ENCODE measurements around the gene LIN54. TPM values are rescaled to one million over a fixed set of nuclear protein-coding genes. Genes with fewer than 3 reads are reported as not detected.

The LIN54 gene
- total and polyA plus RNA-seq, 2 of the 13 experiments (the other 11 are each of a cell fraction or from before 2014, with no cell fraction given), result 25.2 to 32.9 TPM

DNA sequence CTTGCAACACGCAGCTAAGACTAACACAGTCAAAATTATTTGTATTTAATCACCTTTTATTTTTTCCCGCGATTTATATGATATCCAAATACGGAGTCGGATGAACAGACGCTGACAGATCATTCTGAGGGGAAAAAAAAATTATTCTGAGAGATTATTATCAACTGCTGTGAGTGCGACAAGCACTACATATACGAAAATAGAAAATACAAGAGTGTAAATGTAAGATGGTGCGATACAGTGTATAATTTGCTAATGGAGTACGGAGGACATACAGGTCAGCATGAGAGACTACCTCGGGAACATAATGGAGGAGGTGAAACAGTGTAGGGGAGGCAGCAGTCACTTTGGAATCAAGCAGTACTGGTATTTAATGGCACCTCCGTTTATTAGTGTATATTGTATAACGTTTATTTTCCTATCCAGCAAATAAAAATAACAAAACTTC, 2.8 kb upstream of the LIN54 start (continued):
- TF ChIP-seq KDM3A (CRISPR knock-in tag; IDR thresholded peaks at IDR 0.05; ENCODE audit: low read depth), result no peak
- TF ChIP-seq ZNF746 (CRISPR knock-in tag; IDR thresholded peaks at IDR 0.05), result no peak
- TF ChIP-seq, protein P1, sequence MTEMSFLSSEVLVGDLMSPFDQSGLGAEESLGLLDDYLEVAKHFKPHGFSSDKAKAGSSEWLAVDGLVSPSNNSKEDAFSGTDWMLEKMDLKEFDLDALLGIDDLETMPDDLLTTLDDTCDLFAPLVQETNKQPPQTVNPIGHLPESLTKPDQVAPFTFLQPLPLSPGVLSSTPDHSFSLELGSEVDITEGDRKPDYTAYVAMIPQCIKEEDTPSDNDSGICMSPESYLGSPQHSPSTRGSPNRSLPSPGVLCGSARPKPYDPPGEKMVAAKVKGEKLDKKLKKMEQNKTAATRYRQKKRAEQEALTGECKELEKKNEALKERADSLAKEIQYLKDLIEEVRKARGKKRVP (CRISPR knock-in tag; IDR thresholded peaks at IDR 0.05), result no peak
- TF ChIP-seq ZNF747 (CRISPR knock-in tag; IDR thresholded peaks at IDR 0.05; ENCODE audit: borderline replicate concordance), result no peak
- TF ChIP-seq, protein P2, sequence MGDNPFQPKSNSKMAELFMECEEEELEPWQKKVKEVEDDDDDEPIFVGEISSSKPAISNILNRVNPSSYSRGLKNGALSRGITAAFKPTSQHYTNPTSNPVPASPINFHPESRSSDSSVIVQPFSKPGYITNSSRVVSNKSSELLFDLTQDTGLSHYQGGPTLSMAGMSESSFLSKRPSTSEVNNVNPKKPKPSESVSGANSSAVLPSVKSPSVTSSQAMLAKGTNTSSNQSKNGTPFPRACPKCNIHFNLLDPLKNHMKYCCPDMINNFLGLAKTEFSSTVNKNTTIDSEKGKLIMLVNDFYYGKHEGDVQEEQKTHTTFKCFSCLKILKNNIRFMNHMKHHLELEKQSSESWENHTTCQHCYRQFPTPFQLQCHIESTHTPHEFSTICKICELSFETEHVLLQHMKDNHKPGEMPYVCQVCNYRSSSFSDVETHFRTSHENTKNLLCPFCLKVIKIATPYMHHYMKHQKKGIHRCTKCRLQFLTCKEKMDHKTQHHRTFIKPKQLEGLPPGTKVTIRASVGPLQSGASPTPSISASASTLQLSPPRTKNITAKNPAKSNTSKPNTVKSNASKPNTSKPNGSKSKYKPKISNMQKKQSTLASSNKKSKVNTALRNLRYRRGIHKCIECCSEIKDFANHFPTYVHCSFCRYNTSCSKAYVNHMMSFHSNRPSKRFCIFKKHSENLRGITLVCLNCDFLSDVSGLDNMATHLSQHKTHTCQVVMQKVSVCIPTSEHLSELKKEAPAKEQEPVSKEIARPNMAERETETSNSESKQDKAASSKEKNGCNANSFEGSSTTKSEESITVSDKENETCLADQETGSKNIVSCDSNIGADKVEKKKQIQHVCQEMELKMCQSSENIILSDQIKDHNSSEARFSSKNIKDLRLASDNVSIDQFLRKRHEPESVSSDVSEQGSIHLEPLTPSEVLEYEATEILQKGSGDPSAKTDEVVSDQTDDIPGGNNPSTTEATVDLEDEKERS (CRISPR knock-in tag; IDR thresholded peaks at IDR 0.05), result no peak
- TF ChIP-seq ZNF724P (CRISPR knock-in tag; IDR thresholded peaks at IDR 0.05; ENCODE audit: borderline replicate concordance), result no peak
- TF ChIP-seq SIN3B (IDR thresholded peaks at IDR 0.05; ENCODE audit: low read length), result no peak
- TF ChIP-seq ZNF841 (CRISPR knock-in tag; IDR thresholded peaks at IDR 0.05; ENCODE audit: borderline replicate concordance), result no peak
- TF ChIP-seq KLF9 (CRISPR knock-in tag; IDR thresholded peaks at IDR 0.05; ENCODE audit: low read depth), result no peak
- TF ChIP-seq RCOR2 (CRISPR knock-in tag; IDR thresholded peaks at IDR 0.05), result 0 out of 2 replicates have a peak, but pooled peaks have one; percentile 6
- no peak for TF ChIP-seq RFX3 (CRISPR knock-in tag; IDR thresholded peaks at IDR 0.05)
- TF ChIP-seq SRF (IDR thresholded peaks at IDR 0.05; ENCODE audit: low read depth, low read length), result no peak
- 0 out of 2 replicates have a peak, but pooled peaks have one; percentile 17 for TF ChIP-seq SMARCC2 (IDR thresholded peaks at IDR 0.05)
- TF ChIP-seq, protein P3, sequence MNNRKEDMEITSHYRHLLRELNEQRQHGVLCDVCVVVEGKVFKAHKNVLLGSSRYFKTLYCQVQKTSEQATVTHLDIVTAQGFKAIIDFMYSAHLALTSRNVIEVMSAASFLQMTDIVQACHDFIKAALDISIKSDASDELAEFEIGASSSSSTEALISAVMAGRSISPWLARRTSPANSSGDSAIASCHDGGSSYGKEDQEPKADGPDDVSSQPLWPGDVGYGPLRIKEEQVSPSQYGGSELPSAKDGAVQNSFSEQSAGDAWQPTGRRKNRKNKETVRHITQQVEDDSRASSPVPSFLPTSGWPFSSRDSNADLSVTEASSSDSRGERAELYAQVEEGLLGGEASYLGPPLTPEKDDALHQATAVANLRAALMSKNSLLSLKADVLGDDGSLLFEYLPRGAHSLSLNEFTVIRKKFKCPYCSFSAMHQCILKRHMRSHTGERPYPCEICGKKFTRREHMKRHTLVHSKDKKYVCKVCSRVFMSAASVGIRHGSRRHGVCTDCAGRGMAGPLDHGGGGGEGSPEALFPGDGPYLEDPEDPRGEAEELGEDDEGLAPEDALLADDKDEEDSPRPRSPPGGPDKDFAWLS (CRISPR knock-in tag; IDR thresholded peaks at IDR 0.05; ENCODE audit: borderline replicate concordance), result no peak
- TF ChIP-seq ZNF317 (CRISPR knock-in tag; IDR thresholded peaks at IDR 0.05), result peak; percentile 22; the same call in 1 of the 2 replicates
- TF ChIP-seq, protein P4, sequence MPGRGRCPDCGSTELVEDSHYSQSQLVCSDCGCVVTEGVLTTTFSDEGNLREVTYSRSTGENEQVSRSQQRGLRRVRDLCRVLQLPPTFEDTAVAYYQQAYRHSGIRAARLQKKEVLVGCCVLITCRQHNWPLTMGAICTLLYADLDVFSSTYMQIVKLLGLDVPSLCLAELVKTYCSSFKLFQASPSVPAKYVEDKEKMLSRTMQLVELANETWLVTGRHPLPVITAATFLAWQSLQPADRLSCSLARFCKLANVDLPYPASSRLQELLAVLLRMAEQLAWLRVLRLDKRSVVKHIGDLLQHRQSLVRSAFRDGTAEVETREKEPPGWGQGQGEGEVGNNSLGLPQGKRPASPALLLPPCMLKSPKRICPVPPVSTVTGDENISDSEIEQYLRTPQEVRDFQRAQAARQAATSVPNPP (CRISPR knock-in tag; IDR thresholded peaks at IDR 0.05), result no peak
- TF ChIP-seq, protein P5, sequence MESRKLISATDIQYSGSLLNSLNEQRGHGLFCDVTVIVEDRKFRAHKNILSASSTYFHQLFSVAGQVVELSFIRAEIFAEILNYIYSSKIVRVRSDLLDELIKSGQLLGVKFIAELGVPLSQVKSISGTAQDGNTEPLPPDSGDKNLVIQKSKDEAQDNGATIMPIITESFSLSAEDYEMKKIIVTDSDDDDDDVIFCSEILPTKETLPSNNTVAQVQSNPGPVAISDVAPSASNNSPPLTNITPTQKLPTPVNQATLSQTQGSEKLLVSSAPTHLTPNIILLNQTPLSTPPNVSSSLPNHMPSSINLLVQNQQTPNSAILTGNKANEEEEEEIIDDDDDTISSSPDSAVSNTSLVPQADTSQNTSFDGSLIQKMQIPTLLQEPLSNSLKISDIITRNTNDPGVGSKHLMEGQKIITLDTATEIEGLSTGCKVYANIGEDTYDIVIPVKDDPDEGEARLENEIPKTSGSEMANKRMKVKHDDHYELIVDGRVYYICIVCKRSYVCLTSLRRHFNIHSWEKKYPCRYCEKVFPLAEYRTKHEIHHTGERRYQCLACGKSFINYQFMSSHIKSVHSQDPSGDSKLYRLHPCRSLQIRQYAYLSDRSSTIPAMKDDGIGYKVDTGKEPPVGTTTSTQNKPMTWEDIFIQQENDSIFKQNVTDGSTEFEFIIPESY (CRISPR knock-in tag; IDR thresholded peaks at IDR 0.05), result no peak
- TF ChIP-seq, protein P6, sequence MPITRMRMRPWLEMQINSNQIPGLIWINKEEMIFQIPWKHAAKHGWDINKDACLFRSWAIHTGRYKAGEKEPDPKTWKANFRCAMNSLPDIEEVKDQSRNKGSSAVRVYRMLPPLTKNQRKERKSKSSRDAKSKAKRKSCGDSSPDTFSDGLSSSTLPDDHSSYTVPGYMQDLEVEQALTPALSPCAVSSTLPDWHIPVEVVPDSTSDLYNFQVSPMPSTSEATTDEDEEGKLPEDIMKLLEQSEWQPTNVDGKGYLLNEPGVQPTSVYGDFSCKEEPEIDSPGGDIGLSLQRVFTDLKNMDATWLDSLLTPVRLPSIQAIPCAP (CRISPR knock-in tag; IDR thresholded peaks at IDR 0.05; ENCODE audit: low read depth), result no peak
- TF ChIP-seq ESRRA (CRISPR knock-in tag; IDR thresholded peaks at IDR 0.05; ENCODE audit: low read depth), result no peak
- TF ChIP-seq SMYD3 (CRISPR knock-in tag; IDR thresholded peaks at IDR 0.05), result no peak
- TF ChIP-seq RFXANK (CRISPR knock-in tag; IDR thresholded peaks at IDR 0.05), result no peak
- 0 out of 2 replicates have a peak, but pooled peaks have one; percentile 33 for TF ChIP-seq KDM5A (IDR thresholded peaks at IDR 0.05; ENCODE audit: borderline replicate concordance, low read length)
